ENCODE measurements around the gene YWHAB. TPM values are rescaled to one million over a fixed set of nuclear protein-coding genes. Genes with fewer than 3 reads are reported as not detected.
A peak's percentile ranks its signal among the peaks of the same experiment; 100 is the strongest.

The YWHAB gene
- total and polyA plus RNA-seq, 3 experiments from 2014 or later: 275 to 661 (median 276) TPM

DNA sequence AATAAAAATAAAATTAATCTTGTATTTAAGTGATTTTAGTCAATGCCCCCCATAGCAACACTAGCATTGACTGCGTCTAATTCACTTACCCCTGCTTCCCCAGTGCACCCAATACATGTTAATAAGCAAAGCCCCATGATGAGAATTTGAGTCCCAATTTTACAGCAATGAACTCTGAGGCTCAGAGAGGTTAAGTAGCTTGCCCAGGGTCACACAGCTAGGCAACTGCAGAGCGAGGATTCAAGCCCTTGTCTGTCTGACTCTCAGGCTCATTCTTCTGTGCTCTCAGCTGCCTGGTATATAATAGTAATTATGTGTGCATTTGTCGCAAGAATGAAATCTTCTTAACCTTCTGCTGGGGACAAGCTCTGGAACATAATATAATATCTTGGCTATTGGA is 32.8 kb downstream of the YWHAB start:
- peaks cover 0 to 1% of the 10 kb centered on the region in 2 donors for H3K27me3 Mint-ChIP-seq

DNA sequence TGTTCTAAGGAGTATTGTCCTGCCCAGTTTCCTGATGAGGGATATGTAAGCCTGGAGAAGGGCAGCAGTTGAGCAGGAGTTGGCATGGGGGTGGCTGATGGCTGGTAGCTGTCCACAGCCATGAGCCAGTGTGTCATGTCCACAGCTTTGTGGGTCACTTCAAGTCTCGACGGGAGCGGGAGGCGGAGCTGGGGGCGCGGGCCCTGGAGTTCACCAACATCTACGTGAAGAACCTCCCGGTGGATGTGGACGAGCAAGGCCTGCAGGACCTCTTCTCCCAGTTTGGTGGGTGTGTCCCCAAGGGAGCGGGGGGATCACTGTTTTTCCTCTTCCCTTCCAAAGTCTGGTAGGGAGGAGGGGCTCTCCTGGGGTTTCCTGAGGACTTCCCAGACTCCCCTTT is 33.3 kb downstream of the YWHAB start:
- H3K27me3 ChIP-seq (ENCODE audit: insufficient read depth, low read length, poor library complexity, severe bottlenecking): no peaks in the 10 kb centered on the region
- ChIA-PET CTCF (no interaction called here), POLR2A (no interaction called here)
- peaks cover 4% of the 10 kb centered on the region for H3K4me1 ChIP-seq (ENCODE audit: insufficient read depth, low read length)
- H3K9me3 ChIP-seq (ENCODE audit: low read length): no peaks in the 10 kb centered on the region
- Mint-ChIP-seq H3K4me1 (peaks cover 6 to 12% (median 9%) of the 10 kb centered on the region in 3 donors), H3K27me3 (peaks cover 0 to 1% of the 10 kb centered on the region in 2 donors), H3K4me3 (no peak overlapping the region), H3K9me3 (no peaks in the 10 kb centered on the region), H3K36me3 (peaks cover 6 to 45% (median 7%) of the 10 kb centered on the region in 3 donors), H3K27ac (peak overlapping the region in 2 of 8 donors; percentile 50 to 83)
- no peak overlapping the region for H3K27ac ChIP-seq (ENCODE audit: low read depth, low read length)
- no peak overlapping the region for H3K4me3 ChIP-seq (ENCODE audit: low read length)
- H3K36me3 ChIP-seq (ENCODE audit: insufficient read depth, low read length): peaks cover 5% of the 10 kb centered on the region
- no peak for DNase-seq

More for the DNA sequence above, 32.8 kb downstream of the YWHAB start:
- Histone ChIP-seq H3K9me3 (ENCODE audit: low read length) (no peaks in the 10 kb centered on the region), H3K27me3 (ENCODE audit: insufficient read depth, low read length, poor library complexity, severe bottlenecking) (no peaks in the 10 kb centered on the region), H3K4me1 (ENCODE audit: insufficient read depth, low read length) (peaks cover 4% of the 10 kb centered on the region), H3K4me3 (ENCODE audit: low read length) (no peak overlapping the region), H3K27ac (ENCODE audit: low read depth, low read length) (no peak overlapping the region), H3K36me3 (ENCODE audit: insufficient read depth, low read length) (peaks cover 5% of the 10 kb centered on the region)
- no peak overlapping the region for H3K4me3 Mint-ChIP-seq
- H3K27ac Mint-ChIP-seq: peak overlapping the region in 2 of 8 donors; percentile 50 to 66
- peaks cover 6 to 13% (median 9%) of the 10 kb centered on the region in 3 donors for H3K4me1 Mint-ChIP-seq
- H3K36me3 Mint-ChIP-seq: peaks cover 6 to 42% (median 7%) of the 10 kb centered on the region in 3 donors
- POLR2A ChIA-PET: no interaction called here
- CTCF ChIA-PET: no interaction called here
- DNase-seq: no peak
- no peaks in the 10 kb centered on the region for H3K9me3 Mint-ChIP-seq

DNA sequence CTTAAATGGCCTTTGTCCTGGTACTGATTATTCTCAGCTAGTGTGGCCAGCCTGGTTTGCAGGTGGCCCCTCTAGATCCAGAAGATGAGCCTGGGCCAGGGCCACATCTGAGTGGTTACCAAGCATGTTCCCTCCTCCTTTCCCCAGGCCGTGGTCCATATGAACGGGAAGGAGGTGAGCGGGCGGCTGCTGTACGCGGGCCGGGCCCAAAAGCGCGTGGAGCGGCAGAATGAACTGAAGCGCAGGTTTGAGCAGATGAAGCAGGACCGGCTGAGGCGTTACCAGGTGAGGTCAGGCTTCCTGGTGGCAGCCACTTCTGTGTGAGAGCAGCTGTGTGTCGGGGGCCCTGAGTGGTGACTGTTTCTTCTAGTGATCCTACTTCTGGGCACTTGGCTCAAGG is 35.9 kb downstream of the YWHAB start:
- CTCF ChIA-PET: interaction anchor here (0.5 kb wide), 1 partner anchor 57 kb away, joined by 3 read pairs; no protein-coding TSS in a partner anchor
- no peaks in the 10 kb centered on the region for H3K9me3 Mint-ChIP-seq
- Histone ChIP-seq H3K4me1 (ENCODE audit: insufficient read depth, low read length) (no peaks in the 10 kb centered on the region), H3K4me3 (ENCODE audit: low read length) (no peak overlapping the region), H3K9me3 (ENCODE audit: low read length) (no peaks in the 10 kb centered on the region), H3K27ac (ENCODE audit: low read depth, low read length) (no peak overlapping the region), H3K27me3 (ENCODE audit: insufficient read depth, low read length, poor library complexity, severe bottlenecking) (no peaks in the 10 kb centered on the region), H3K36me3 (ENCODE audit: insufficient read depth, low read length) (peaks cover 8% of the 10 kb centered on the region)
- H3K27ac Mint-ChIP-seq: peak overlapping the region in 1 of 8 donors; percentile 68
- H3K4me1 Mint-ChIP-seq: no peaks in the 10 kb centered on the region
- no peak for DNase-seq
- no peak overlapping the region for H3K4me3 Mint-ChIP-seq
- H3K36me3 Mint-ChIP-seq: peaks cover 11 to 50% (median 12%) of the 10 kb centered on the region in 3 donors
- POLR2A ChIA-PET: no interaction called here
- peaks cover 0 to 2% of the 10 kb centered on the region in 2 donors for H3K27me3 Mint-ChIP-seq

- no peak overlapping the region for H3K27ac ChIP-seq (ENCODE audit: low read depth, low read length)
- no peaks in the 10 kb centered on the region for H3K27me3 ChIP-seq (ENCODE audit: insufficient read depth, low read length, poor library complexity, severe bottlenecking)
- H3K27ac Mint-ChIP-seq: peak overlapping the region in 2 of 8 donors; percentile 12 to 38
- CTCF ChIA-PET: no interaction called here
- no peaks in the 10 kb centered on the region for H3K9me3 ChIP-seq (ENCODE audit: low read length)
- H3K4me3 ChIP-seq (ENCODE audit: low read length): no peak overlapping the region
- H3K36me3 Mint-ChIP-seq: peaks cover 8 to 37% (median 11%) of the 10 kb centered on the region in 3 donors
- POLR2A ChIA-PET: no interaction called here
- no peaks in the 10 kb centered on the region for H3K4me1 Mint-ChIP-seq
- peaks cover 8% of the 10 kb centered on the region for H3K36me3 ChIP-seq (ENCODE audit: insufficient read depth, low read length)
- no peak overlapping the region for H3K4me3 Mint-ChIP-seq
- no peaks in the 10 kb centered on the region for H3K9me3 Mint-ChIP-seq
- H3K27me3 Mint-ChIP-seq: peaks cover 0 to 2% of the 10 kb centered on the region in 2 donors
- DNase-seq: no peak
- H3K4me1 ChIP-seq (ENCODE audit: insufficient read depth, low read length): no peaks in the 10 kb centered on the region
Observed at GRCh38 chr20:44924541-44924940, 39.0 kb downstream of the YWHAB start.

DNA sequence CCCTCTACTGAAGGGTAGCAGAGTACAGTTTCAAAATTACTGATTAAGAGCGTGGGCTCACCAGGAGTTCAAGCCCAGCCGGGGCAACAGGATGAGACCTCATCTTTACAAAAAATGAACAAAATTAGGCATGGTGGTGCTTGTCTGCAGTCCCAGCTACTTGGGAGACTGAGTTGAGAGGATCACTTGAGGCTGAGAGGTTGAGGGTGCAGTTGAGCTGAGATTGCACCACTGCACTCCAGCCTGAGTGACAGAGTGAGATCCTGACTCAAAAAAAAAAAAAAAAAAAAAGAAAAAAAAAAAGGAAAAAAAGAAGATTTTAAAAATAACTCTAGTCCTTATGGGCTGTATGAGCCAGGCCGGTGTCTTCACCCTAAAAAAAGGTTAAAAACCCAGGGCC is 43.1 kb downstream of the YWHAB start:
- no peak overlapping the region for H3K4me3 ChIP-seq (ENCODE audit: low read length)
- no peaks in the 10 kb centered on the region for H3K4me1 ChIP-seq (ENCODE audit: insufficient read depth, low read length)
- peaks cover 0 to 2% of the 10 kb centered on the region in 2 donors for H3K27me3 Mint-ChIP-seq
- peaks cover 3% of the 10 kb centered on the region for H3K36me3 ChIP-seq (ENCODE audit: insufficient read depth, low read length)
- CTCF ChIA-PET: no interaction called here
- H3K9me3 Mint-ChIP-seq: no peaks in the 10 kb centered on the region
- peak overlapping the region in 1 of 8 donors; percentile 15 for H3K27ac Mint-ChIP-seq
- no peak for DNase-seq
- H3K4me1 Mint-ChIP-seq: no peaks in the 10 kb centered on the region
- POLR2A ChIA-PET: no interaction called here
- no peaks in the 10 kb centered on the region for H3K9me3 ChIP-seq (ENCODE audit: low read length)
- no peaks in the 10 kb centered on the region for H3K27me3 ChIP-seq (ENCODE audit: insufficient read depth, low read length, poor library complexity, severe bottlenecking)
- no peak overlapping the region for H3K27ac ChIP-seq (ENCODE audit: low read depth, low read length)
- H3K4me3 Mint-ChIP-seq: no peak overlapping the region
- H3K36me3 Mint-ChIP-seq: peaks cover 5 to 40% (median 15%) of the 10 kb centered on the region in 3 donors

- Histone ChIP-seq H3K9me3 (ENCODE audit: low read length) (no peaks in the 10 kb centered on the region), H3K4me1 (ENCODE audit: insufficient read depth, low read length) (no peaks in the 10 kb centered on the region), H3K36me3 (ENCODE audit: insufficient read depth, low read length) (no peaks in the 10 kb centered on the region), H3K27ac (ENCODE audit: low read depth, low read length) (no peak overlapping the region), H3K4me3 (ENCODE audit: low read length) (no peak overlapping the region), H3K27me3 (ENCODE audit: insufficient read depth, low read length, poor library complexity, severe bottlenecking) (no peaks in the 10 kb centered on the region)
- no peaks in the 10 kb centered on the region for H3K4me1 Mint-ChIP-seq
- no peaks in the 10 kb centered on the region for H3K27me3 Mint-ChIP-seq
- H3K36me3 Mint-ChIP-seq: peaks cover 0 to 36% (median 14%) of the 10 kb centered on the region in 3 donors
- ChIA-PET POLR2A (no interaction called here), CTCF (no interaction called here)
- no peak overlapping the region for H3K27ac Mint-ChIP-seq
- DNase-seq: no peak
- no peak overlapping the region for H3K4me3 Mint-ChIP-seq
- H3K9me3 Mint-ChIP-seq: no peaks in the 10 kb centered on the region
Observed at GRCh38 chr20:44930517-44931168, 45.1 kb downstream of the YWHAB start.

DNA sequence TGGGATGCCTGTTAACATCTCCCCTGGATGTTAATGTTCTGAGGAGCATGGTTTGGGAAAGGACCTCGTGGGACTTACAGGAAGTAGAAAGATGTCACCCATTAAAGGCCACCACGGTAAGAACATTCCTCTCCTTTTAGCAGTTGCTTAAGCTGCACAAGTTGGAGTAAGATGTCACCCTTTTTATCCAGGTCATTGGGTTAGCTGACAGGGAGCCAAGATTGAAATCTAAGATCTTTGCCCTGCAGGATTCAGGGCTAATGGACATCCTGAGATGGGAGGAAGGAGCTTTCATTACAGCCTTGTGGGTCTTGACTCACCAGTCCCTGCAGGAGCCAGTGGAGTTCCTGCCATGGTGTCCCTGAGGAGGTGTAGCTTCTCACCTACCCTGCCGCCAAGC is 46.4 kb downstream of the YWHAB start:
- no peak overlapping the region for H3K27ac ChIP-seq (ENCODE audit: low read depth, low read length)
- no peak for DNase-seq
- no peaks in the 10 kb centered on the region for H3K36me3 ChIP-seq (ENCODE audit: insufficient read depth, low read length)
- no peaks in the 10 kb centered on the region for H3K27me3 Mint-ChIP-seq
- peaks cover 0 to 47% (median 15%) of the 10 kb centered on the region in 3 donors for H3K36me3 Mint-ChIP-seq
- H3K4me1 Mint-ChIP-seq: no peaks in the 10 kb centered on the region
- peak overlapping the region in 1 of 8 donors; percentile 33 for H3K27ac Mint-ChIP-seq
- ChIA-PET POLR2A (interaction anchor here (0.6 kb wide), 1 partner anchor 47 kb away, joined by 4 read pairs; no protein-coding TSS in a partner anchor), CTCF (interaction anchor here (1.7 kb wide), 1 partner anchor 164 kb away, joined by 5 read pairs; no protein-coding TSS in a partner anchor)
- no peak overlapping the region for H3K4me3 ChIP-seq (ENCODE audit: low read length)
- H3K27me3 ChIP-seq (ENCODE audit: insufficient read depth, low read length, poor library complexity, severe bottlenecking): no peaks in the 10 kb centered on the region
- H3K9me3 Mint-ChIP-seq: no peaks in the 10 kb centered on the region
- no peaks in the 10 kb centered on the region for H3K9me3 ChIP-seq (ENCODE audit: low read length)
- H3K4me1 ChIP-seq (ENCODE audit: insufficient read depth, low read length): no peaks in the 10 kb centered on the region
- H3K4me3 Mint-ChIP-seq: no peak overlapping the region

DNA sequence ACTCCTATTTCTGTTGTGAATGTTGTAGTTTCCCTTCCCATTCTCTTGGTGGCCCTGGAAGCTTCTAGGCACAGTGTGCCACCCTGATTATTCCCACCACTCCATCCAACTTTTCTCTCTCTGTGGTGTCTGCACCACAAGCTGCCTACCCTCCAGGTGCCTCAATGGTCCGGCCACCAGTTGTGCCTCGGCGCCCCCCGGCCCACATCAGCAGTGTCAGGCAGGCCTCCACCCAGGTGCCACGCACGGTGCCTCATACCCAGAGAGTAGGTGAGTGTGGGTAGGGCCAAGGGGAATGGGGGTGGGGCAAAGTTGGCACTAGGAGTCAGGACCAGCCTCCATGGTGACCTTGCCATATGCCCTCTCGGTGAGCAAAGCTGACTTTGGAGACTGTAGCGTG is 47.4 kb downstream of the YWHAB start:
- no peaks in the 10 kb centered on the region for H3K9me3 ChIP-seq (ENCODE audit: low read length)
- Mint-ChIP-seq H3K27me3 (no peaks in the 10 kb centered on the region), H3K4me3 (no peak overlapping the region), H3K9me3 (no peaks in the 10 kb centered on the region), H3K4me1 (no peaks in the 10 kb centered on the region), H3K27ac (no peak overlapping the region), H3K36me3 (peaks cover 0 to 57% (median 19%) of the 10 kb centered on the region in 3 donors)
- ChIA-PET CTCF (interaction anchor here (1.7 kb wide), 1 partner anchor 163 kb away, joined by 5 read pairs; no protein-coding TSS in a partner anchor), POLR2A (no interaction called here)
- no peaks in the 10 kb centered on the region for H3K36me3 ChIP-seq (ENCODE audit: insufficient read depth, low read length)
- H3K27ac ChIP-seq (ENCODE audit: low read depth, low read length): no peak overlapping the region
- H3K27me3 ChIP-seq (ENCODE audit: insufficient read depth, low read length, poor library complexity, severe bottlenecking): no peaks in the 10 kb centered on the region
- no peak overlapping the region for H3K4me3 ChIP-seq (ENCODE audit: low read length)
- no peak for DNase-seq
- H3K4me1 ChIP-seq (ENCODE audit: insufficient read depth, low read length): no peaks in the 10 kb centered on the region

Measured in CD8-positive, alpha-beta memory T cell (primary cell).